DMS53 (cell line): ENCODE data around the gene ARHGAP24.
"Not testable (repeated sequence)": the region's sequence is repeated elsewhere in the genome, so short reads cannot be mapped to it uniquely, and the experiment has no call there.

Experiments
- DNase-seq: peaks from one replicate; lab custom pipeline; 2025; lab: John Stamatoyannopoulos, UW

Gene ARHGAP24

GRCh38 chr4:85915570-85915969 is 440.6 kb downstream of the ARHGAP24 start:
- DNase-seq, result not testable (repeated sequence)

DNA sequence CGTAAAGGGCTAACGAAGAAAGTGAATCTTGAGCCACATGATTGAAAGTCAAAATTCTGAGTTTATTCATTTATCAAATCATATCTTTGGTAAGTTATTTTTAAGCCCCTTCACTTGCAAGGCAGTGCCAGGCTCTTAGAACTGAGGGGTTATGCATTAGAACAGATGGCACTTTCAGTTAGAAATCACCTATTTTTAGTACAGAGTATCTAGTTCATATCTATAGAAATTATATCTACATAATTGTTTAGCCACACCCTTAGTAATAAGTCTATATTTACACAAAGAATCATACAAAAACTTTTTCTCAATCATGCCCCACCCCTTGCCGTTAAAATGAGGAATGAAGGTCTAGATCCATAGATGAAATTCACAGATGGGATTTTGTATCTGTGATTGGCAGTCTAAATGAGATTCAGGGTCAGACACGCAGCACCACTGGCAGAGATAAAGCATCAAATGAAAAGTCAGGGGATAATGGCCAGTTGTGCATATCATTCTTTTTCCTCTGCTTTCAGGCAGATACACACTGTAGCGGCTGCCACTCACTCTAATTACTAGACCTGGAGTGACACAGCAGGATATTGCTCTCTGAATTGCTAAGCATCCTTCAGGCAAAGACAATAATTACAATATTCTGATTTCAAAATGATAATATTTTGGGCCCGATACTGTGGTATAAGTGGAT is 444.4 kb downstream of the ARHGAP24 start:
- no peak for DNase-seq

DNA sequence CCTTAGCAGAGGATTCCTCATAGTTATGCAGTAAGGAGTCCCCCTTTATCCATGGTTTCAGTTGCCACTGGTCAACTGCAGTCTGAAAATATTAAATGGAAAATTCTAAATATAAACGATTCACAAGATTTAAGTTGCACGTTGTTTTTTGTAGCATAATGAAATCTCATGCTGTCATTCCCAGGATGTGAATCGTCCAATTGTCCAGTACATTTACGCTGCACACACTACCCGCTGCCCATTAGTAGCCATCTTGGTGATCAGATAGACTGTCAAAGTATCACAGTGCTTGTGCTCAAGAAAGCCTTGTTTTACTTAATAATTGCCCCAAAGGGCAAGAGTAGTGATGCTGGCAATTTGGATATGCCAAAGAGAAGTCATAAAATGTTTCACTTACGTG is 450.1 kb downstream of the ARHGAP24 start:
- DNase-seq, result no peak

- DNase-seq, result peak; percentile 30
Observed at GRCh38 chr4:85928775-85929591, 454.0 kb downstream of the ARHGAP24 start.

DNA sequence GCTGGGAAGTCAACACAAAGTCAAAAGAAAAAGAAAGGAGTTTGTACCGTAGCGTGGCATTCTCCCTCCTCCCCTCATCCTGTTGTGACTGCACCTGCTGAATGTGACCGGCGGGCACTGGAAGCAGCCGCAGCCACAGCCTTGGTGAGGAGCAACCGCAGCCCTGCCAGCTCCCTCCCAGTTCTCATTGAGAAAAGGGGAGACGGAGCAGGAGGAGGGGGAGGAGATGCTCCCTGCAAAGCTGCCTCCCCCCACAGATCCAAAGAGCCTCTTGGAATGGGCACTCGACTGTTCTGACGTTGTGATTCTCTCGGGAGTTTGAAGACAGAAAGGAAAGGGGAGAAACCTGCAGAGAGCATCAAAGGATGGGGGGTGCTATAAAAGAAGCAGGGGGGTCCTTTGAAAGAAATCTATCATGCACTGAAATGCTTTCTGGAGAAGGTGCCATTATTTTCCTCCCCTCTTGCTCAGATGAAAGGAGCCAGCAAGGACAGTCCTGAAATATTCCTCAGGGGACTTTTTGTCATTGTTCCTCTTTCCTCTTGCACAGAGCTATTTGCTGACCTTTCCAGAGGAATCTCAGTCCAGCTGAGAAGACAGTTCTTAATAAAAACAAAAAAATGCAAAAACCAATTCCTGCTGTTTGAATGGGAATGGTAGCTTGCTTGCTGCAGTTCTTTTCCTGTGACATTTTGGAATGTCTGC is 455.2 kb downstream of the ARHGAP24 start:
- peak; percentile 60 for DNase-seq

GRCh38 chr4:85932500-85933290 is 457.7 kb downstream of the ARHGAP24 start:
- no peak for DNase-seq

- no peak for DNase-seq
Observed at GRCh38 chr4:85933291-85933640, 458.3 kb downstream of the ARHGAP24 start.

DNA sequence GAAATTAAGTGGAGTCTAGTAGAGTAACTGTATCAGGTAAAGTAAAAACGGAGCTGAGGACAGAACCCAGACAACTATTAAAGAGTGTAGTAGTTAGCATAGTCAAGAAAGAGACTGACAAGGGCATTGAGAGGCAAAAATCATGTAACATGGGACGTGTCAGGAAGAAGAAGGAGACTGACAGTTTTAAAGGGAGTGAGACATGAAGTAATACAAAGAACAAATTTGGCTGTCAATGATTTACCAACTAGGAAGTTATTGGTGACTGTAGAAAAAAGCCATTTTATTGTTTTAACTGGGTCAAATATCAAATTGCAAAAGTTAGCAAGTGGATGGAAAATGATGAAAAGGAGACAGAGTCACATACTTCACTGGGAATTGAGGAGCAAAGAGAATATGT is 462.6 kb downstream of the ARHGAP24 start:
- DNase-seq, result no peak

- DNase-seq, result no peak
Observed at GRCh38 chr4:85938062-85938461, 463.1 kb downstream of the ARHGAP24 start.

DNA sequence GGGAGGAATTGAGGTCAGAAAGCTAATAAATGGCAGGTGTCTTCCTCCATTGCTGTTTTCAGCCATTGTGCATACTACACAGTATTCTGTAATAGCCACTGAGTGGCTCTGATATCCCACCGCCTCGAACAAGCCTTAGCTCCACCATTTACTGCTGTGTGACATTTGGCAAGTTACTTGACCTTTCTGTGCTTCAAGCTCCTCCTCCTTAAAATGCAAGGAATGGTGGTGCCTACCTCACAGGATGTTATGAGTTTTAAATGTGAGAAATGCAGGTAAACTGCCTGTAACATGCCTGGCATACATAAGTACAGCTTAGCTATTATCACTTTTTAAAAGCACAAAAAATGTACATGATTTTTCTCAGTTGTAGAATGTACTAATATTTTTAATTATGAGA is 464.0 kb downstream of the ARHGAP24 start:
- DNase-seq, result no peak

DNA sequence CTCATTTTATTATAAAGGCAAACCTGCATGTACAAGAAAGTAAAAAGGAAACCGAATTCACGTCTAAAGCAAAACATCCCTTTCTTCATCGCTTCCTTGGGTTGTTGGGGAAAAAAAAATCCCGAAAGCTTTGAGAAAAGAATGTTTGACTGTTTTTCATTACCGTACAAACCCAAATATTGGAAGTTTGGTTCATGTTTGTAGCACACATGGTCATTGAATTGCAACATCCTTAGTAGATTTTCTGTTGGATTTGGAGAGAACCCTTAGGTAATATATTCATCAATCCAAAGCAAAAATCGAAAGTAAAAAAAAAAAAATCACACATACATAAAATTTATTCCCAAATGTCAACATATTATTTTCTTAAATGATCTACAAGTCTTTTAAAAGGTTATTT is 464.6 kb downstream of the ARHGAP24 start:
- DNase-seq, result no peak

DNA sequence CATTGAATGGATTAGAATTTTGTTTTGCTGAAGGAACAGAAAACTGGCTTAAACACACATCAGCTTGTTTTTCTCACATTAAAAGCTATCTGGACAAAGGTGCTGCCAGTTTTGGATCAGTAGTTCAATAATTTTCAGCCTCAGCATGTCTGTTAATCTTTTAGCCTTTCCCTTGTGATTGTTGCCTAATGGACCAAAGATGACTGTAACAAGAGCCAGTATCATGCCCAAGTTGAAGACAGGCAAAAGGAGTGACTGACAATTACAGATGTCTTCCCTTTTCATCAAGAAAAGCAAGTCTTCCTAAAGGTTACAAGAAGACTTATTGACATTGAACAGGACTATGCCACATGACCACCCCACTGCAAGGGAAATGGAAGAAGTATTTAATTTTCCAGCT is 465.2 kb downstream of the ARHGAP24 start:
- no peak for DNase-seq

- DNase-seq, result no peak
Observed at GRCh38 chr4:85942107-85942506, 467.2 kb downstream of the ARHGAP24 start.

GRCh38 chr4:85946821-85947220 is 471.9 kb downstream of the ARHGAP24 start:
- no peak for DNase-seq

DNA sequence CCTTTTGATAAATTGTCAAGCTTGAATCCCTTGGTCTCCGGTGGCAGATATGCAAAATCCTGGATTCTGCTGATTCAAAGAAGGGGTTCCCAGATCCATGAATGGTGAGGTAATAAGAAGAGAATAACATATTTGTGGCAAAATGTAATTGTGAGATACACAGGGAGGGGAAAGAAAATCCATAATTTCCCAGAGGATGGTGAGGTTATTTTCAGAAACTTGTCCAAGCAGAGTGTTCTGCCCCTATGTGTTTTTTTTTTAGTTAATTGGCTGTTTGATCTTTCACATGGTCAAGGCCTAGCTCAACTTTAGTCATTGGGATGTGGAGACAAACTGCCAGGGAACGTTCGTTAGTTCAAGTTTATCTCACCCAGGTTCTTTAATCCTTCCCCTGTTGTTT is 476.1 kb downstream of the ARHGAP24 start:
- DNase-seq, result no peak

GRCh38 chr4:85952528-85952927 is 477.6 kb downstream of the ARHGAP24 start:
- DNase-seq, result no peak

DNA sequence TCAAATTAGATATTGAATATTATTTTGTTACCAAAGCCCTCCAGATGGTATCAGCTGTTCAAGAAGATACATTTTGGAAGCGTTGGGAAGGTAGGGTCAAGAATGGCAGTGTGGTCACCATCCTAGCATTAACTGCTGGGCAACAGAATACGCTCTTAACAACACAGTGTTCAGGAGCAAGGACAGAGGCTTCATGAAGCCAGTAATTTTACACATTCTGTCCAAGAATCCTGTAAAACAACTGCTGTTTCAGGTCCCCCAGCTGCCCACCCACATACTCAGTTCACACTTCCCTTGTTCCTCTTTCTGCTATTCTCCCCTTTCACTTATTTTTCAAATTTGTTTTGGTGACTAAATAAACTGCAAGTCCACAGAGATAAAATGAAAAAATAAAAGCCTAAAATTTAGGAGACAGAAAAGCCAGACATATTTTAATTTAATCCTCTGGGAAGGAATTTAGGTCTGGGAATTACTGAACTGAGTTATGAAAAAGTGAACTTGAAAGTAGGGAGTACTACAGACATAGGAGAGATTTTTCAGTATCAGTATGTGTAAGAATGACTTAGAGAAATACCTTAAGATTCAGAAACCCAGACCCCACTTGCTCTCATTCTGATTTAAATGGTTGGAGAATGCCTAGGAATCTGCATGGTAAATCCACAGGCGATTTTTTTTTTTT is 478.2 kb downstream of the ARHGAP24 start:
- no peak for DNase-seq

- no peak for DNase-seq
Observed at GRCh38 chr4:85953651-85954018, 478.7 kb downstream of the ARHGAP24 start.

- no peak for DNase-seq
Observed at GRCh38 chr4:85955620-85956292, 480.8 kb downstream of the ARHGAP24 start.

GRCh38 chr4:85956293-85956945 is 481.5 kb downstream of the ARHGAP24 start:
- no peak for DNase-seq

- DNase-seq, result no peak
Observed at GRCh38 chr4:85961887-85962286, 486.9 kb downstream of the ARHGAP24 start.
